Suprapubic skin (tissue), 4 donors: Measurements from ENCODE around the gene PANX1.

ENCODE experiments used
- EP300 ChIP-seq: sonication (generic); formaldehyde crosslinking; IDR thresholded peaks from one replicate; pipeline ENCODE4 v1.6.1; 2017; ENCODE audit warnings: antibody characterized with exemption
- POLR2A ChIP-seq, 2 donors: fragments of 450-650 bp; IDR thresholded peaks; one replicate each; pipeline ENCODE4 v1.6.1; 2017; ENCODE audit warnings: antibody characterized with exemption in 2 of 2, mild to moderate bottlenecking in 2 of 2, moderate library complexity in 2 of 2
- POLR2AphosphoS5 ChIP-seq, 3 donors: sonication (generic); formaldehyde crosslinking; IDR thresholded peaks; one replicate each; pipeline ENCODE4 v1.6.1; 2017; ENCODE audit warnings: antibody characterized with exemption in 3 of 3
- TF ChIP-seq, protein P1 (sequence below), 2 donors: fragments of 200-600 bp in 1 of 2; fragments of 450-650 bp in 1 of 2; sonication (generic) in 1 of 2; IDR thresholded peaks; one replicate each; pipeline ENCODE4 v1.5.1; 2016 to 2019; ENCODE audit warnings: antibody characterized with exemption in 2 of 2, mild to moderate bottlenecking in 1 of 2, moderate library complexity in 1 of 2

DNA sequence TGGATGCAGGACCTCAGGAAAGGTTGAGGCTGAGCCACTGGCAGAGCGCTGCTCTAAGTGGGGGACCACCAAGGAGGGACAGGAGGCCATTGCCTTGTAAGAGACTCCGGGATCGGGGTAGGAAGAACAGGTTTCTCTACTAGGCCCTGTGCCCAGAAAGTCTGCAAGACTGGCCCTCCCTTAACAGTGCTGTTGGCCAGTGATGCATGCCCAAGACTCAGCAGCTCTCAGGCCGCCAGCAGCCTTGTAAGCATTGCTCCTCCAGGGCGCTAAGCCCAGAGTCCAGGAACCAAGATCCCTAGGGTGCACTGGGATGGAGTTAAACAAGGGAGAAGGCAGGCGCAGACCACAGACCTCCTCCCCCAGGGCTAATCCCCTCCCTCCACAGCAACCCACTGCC, 39.3 kb upstream of the PANX1 start:
- TF ChIP-seq, protein P1, sequence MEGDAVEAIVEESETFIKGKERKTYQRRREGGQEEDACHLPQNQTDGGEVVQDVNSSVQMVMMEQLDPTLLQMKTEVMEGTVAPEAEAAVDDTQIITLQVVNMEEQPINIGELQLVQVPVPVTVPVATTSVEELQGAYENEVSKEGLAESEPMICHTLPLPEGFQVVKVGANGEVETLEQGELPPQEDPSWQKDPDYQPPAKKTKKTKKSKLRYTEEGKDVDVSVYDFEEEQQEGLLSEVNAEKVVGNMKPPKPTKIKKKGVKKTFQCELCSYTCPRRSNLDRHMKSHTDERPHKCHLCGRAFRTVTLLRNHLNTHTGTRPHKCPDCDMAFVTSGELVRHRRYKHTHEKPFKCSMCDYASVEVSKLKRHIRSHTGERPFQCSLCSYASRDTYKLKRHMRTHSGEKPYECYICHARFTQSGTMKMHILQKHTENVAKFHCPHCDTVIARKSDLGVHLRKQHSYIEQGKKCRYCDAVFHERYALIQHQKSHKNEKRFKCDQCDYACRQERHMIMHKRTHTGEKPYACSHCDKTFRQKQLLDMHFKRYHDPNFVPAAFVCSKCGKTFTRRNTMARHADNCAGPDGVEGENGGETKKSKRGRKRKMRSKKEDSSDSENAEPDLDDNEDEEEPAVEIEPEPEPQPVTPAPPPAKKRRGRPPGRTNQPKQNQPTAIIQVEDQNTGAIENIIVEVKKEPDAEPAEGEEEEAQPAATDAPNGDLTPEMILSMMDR (IDR thresholded peaks at IDR 0.05), result no peak
- TF ChIP-seq POLR2A (IDR thresholded peaks at IDR 0.05) (no peak), POLR2AphosphoS5 (IDR thresholded peaks at IDR 0.05) (no peak), EP300 (no peak)
